Ovary (tissue), 3 donors: ENCODE results near the gene PANK1.

Source experiments
- POLR2A ChIP-seq: fragments of 450-650 bp; IDR thresholded peaks from one replicate; pipeline ENCODE4 v1.6.1; 2017; ENCODE audit warnings: antibody characterized with exemption, mild to moderate bottlenecking, moderate library complexity
- TF ChIP-seq, protein P1 (sequence below), 3 donors: fragments of 450-650 bp in 2 of 3; fragments of 200-600 bp in 1 of 3; IDR thresholded peaks; one replicate each; pipeline versions ENCODE4 v1.5.1 to v1.8.0; 2016 to 2022; ENCODE audit warnings: antibody characterized with exemption in 3 of 3, mild to moderate bottlenecking in 1 of 3
- donor health status: DM: no; HTN: no; CAD: no.

DNA sequence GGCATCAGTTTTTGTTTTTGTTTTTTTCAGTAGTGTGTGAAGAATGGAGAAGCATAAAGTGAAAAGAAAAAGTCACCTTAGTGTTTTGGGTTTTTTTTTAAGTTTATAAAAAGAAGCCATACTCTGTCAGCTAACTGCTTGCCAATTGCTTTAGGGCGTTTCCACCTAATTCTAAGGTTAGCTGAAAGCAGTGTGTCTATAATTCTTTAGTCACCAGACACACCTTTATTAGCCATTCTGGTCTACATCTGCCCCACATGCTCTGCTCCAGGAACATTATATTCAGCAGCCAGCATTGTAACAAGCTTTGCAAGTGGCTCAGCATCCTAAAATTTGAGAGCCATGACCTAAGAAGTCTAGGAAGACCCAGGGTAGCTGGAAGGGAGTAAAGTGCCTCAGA lies 95.5 kb downstream of the PANK1 start:
- TF ChIP-seq, protein P1, sequence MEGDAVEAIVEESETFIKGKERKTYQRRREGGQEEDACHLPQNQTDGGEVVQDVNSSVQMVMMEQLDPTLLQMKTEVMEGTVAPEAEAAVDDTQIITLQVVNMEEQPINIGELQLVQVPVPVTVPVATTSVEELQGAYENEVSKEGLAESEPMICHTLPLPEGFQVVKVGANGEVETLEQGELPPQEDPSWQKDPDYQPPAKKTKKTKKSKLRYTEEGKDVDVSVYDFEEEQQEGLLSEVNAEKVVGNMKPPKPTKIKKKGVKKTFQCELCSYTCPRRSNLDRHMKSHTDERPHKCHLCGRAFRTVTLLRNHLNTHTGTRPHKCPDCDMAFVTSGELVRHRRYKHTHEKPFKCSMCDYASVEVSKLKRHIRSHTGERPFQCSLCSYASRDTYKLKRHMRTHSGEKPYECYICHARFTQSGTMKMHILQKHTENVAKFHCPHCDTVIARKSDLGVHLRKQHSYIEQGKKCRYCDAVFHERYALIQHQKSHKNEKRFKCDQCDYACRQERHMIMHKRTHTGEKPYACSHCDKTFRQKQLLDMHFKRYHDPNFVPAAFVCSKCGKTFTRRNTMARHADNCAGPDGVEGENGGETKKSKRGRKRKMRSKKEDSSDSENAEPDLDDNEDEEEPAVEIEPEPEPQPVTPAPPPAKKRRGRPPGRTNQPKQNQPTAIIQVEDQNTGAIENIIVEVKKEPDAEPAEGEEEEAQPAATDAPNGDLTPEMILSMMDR (IDR thresholded peaks at IDR 0.05): no peak
- no peak for TF ChIP-seq POLR2A
